HL-60 (cell line): Measurements from ENCODE around the gene NUCKS1.

Experiments used
- DNase-seq, 2 experiments: peaks; one replicate each; pipeline ENCODE4 v3.0.0-alpha.2; 2010 to 2020; ENCODE audit warnings: low read depth in 1 of 2, low spot score in 1 of 2
- H3K27ac ChIP-seq: fragments of 250-450 bp; sonication (Bioruptor Pico); replicated peaks from 2 replicates; pipeline ENCODE4 v1.5.1; 2020; ENCODE audit warnings: mild to moderate bottlenecking, moderate library complexity
- H3K27me3 ChIP-seq: fragments of 250-450 bp; sonication (Bioruptor Pico); 2 replicates; pipeline ENCODE4 v1.5.1; 2021; ENCODE audit warnings: mild to moderate bottlenecking, moderate library complexity; ENCODE audit not compliant: insufficient read depth, poor library complexity, severe bottlenecking
- H3K4me3 ChIP-seq: replicated peaks from 2 replicates; pipeline ENCODE4 v1.5.1; 2011; ENCODE audit warnings: mild to moderate bottlenecking, control low read depth, low read length; ENCODE audit not compliant: insufficient read depth
- GABPA ChIP-seq: IDR thresholded peaks from 2 replicates; pipeline ENCODE4 v1.6.1; 2012; ENCODE audit warnings: low read depth
- POLR2AphosphoS5 ChIP-seq: IDR thresholded peaks from 2 replicates; pipeline ENCODE4 v1.6.1; 2012; ENCODE audit warnings: low read depth
- SPI1 ChIP-seq: IDR thresholded peaks from 2 replicates; pipeline ENCODE4 v1.6.1; 2012; ENCODE audit warnings: low read depth, mild to moderate bottlenecking, borderline replicate concordance
- TF ChIP-seq, protein P1 (sequence below): IDR thresholded peaks from 2 replicates; pipeline ENCODE4 v1.6.1; 2012; ENCODE audit warnings: low read depth; ENCODE audit not compliant: insufficient replicate concordance
- TF ChIP-seq, protein P2 (sequence below): IDR thresholded peaks from one replicate; pipeline ENCODE4 v1.5.1; 2011; ENCODE audit warnings: low read length, control low read depth, inconsistent platforms; ENCODE audit not compliant: insufficient read depth

Gene NUCKS1

DNA sequence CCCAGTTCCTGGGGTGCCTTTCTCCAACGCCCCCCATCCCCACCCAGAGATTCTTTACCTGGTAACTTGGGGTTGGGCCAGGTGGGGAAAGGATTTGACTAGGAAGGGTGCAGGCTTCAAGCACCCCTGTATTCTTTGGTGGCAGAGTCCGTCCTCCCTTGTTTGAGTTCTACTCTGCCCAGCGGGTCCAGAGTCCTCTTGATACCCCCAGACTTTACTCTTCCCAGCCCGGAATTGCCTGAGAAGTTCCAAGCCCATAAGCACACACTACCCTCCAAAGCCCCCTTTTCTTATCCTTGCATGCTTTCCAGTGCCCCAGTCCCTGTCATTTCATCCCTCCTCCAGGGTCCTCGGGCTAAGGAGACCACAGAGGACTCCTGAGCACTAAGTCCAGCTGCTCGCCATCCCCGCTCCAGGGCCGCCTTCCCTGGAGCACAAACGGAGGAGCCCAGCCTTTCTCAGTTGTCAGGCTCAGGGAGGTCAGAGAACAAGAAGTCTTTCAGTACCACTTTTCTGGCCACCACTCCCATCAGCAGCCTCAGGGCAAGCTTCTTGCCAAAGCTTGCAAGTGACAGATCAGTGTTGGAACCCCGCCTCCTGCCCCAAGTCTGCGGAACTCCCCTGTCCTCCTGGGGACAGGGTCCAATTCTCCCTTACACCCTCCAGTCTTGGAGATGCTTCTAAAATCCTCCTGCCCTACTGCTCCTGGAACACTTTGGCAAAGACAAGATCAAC lies 81.9 kb downstream of the NUCKS1 start:
- peaks cover 3% of the 10 kb centered on the region for H3K27me3 ChIP-seq
- no peak for DNase-seq
- TF ChIP-seq GABPA (no peak), POLR2AphosphoS5 (no peak), SPI1 (no peak)
- TF ChIP-seq, protein P1, sequence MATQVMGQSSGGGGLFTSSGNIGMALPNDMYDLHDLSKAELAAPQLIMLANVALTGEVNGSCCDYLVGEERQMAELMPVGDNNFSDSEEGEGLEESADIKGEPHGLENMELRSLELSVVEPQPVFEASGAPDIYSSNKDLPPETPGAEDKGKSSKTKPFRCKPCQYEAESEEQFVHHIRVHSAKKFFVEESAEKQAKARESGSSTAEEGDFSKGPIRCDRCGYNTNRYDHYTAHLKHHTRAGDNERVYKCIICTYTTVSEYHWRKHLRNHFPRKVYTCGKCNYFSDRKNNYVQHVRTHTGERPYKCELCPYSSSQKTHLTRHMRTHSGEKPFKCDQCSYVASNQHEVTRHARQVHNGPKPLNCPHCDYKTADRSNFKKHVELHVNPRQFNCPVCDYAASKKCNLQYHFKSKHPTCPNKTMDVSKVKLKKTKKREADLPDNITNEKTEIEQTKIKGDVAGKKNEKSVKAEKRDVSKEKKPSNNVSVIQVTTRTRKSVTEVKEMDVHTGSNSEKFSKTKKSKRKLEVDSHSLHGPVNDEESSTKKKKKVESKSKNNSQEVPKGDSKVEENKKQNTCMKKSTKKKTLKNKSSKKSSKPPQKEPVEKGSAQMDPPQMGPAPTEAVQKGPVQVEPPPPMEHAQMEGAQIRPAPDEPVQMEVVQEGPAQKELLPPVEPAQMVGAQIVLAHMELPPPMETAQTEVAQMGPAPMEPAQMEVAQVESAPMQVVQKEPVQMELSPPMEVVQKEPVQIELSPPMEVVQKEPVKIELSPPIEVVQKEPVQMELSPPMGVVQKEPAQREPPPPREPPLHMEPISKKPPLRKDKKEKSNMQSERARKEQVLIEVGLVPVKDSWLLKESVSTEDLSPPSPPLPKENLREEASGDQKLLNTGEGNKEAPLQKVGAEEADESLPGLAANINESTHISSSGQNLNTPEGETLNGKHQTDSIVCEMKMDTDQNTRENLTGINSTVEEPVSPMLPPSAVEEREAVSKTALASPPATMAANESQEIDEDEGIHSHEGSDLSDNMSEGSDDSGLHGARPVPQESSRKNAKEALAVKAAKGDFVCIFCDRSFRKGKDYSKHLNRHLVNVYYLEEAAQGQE: no peak
- TF ChIP-seq, protein P2, sequence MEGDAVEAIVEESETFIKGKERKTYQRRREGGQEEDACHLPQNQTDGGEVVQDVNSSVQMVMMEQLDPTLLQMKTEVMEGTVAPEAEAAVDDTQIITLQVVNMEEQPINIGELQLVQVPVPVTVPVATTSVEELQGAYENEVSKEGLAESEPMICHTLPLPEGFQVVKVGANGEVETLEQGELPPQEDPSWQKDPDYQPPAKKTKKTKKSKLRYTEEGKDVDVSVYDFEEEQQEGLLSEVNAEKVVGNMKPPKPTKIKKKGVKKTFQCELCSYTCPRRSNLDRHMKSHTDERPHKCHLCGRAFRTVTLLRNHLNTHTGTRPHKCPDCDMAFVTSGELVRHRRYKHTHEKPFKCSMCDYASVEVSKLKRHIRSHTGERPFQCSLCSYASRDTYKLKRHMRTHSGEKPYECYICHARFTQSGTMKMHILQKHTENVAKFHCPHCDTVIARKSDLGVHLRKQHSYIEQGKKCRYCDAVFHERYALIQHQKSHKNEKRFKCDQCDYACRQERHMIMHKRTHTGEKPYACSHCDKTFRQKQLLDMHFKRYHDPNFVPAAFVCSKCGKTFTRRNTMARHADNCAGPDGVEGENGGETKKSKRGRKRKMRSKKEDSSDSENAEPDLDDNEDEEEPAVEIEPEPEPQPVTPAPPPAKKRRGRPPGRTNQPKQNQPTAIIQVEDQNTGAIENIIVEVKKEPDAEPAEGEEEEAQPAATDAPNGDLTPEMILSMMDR: no peak
- H3K4me3 ChIP-seq: no peak overlapping the region
- H3K27ac ChIP-seq: no peak overlapping the region

DNA sequence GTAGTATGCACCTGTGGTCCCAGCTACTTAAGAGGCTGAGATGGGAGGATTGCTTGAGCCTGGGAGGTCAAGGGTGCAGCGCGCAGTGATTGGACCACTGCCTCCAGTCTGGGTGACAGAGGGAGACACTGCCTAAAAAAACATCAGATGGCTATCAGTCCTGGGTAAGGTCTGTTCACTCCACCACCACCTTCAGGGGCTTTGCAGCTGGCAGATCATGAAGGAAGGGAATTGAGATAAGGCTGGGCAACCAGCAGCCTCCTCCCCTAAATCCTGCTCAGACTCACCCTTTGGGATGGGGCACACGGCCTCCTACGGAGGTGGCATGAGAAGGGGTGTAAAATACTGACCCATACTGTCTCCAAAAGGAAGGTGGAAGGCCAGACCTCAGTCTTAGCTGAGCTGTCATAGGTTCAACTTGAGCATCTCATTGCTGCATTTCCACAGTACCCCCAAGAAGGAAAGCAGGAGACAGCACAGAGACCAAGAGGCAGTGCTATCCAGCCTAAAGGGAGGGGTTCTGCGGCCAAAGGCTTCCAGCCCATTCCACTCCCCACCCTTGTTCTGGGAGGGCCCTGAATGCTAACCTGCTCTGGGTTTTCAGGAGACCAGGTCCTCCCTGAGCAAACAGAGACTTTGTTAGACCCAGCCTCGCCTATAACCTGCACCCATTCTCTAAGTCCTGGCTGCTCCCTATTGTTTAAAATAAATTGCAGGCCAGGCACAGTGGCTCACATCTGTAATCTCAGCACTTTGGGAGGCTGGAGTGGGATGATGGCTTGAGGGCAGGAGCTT lies 83.4 kb downstream of the NUCKS1 start:
- no peak overlapping the region for H3K27ac ChIP-seq
- TF ChIP-seq SPI1 (no peak), POLR2AphosphoS5 (no peak), GABPA (no peak)
- TF ChIP-seq, protein P2: no peak
- TF ChIP-seq, protein P1: no peak
- no peak for DNase-seq
- no peak overlapping the region for H3K4me3 ChIP-seq
- H3K27me3 ChIP-seq: no peaks in the 10 kb centered on the region

DNA sequence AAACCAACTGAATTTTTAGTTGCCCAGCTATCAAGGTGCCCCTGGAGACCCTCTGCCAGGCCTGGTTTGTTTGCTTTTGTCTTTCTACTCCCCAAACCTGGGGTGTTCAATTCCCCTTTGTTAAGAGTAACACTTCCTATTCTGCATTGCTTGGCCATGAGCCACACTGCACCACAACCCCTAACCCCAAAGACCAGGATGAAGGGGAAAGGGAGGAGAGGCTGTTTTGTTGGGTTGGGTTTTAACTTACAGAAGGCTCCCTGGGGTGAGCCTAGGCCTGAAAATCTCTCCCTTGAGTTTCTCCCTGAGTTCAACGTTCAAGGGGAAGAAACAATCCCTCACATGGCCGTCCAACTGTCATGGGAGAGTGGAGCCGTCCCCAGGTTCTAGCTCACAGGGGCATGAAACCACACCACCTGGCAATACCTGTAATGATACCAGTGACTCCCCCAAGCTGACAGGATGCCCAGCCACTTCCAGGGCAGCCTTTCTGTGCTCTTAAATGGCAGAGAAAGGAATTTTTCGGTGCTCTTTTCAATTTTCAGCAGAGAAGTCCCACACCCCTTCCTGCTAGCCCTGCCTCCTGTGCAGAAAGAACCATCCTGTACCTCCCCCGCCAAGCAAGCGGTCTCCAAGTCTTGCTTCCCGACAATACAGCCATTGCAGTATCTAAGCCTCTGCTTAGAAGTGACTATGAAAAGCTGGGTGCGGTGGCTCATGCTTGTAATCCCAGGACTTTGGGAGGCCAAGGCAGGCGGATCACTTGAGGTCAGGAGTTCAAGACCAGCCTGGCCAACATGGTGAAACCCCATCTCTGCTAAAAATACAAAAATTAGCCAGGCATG lies 84.6 kb downstream of the NUCKS1 start:
- peak in 1 of 2 experiments; percentile 20 for DNase-seq
- H3K4me3 ChIP-seq: no peak overlapping the region

More for the DNA sequence above, 84.6 kb downstream of the NUCKS1 start:
- Histone ChIP-seq H3K27me3 (no peaks in the 10 kb centered on the region), H3K27ac (no peak overlapping the region)
- TF ChIP-seq, protein P1: no peak
- TF ChIP-seq SPI1 (peak; percentile 22; the same call in 1 of the 2 replicates), POLR2AphosphoS5 (no peak), GABPA (no peak)
- TF ChIP-seq, protein P2: no peak
